KMS-11 (cell line): Measurements from ENCODE around the gene SSR3.

Source experiments
- H2AFZ ChIP-seq: fragments of 200-600 bp; sonication (generic); 2 replicates; pipeline ENCODE4 v1.6.1; 2016; ENCODE audit warnings: antibody characterized with exemption, mixed run types, low read depth
- H3K27ac ChIP-seq: fragments of 200-600 bp; sonication (generic); 2 replicates; pipeline ENCODE4 v1.6.1; 2016; ENCODE audit warnings: mild to moderate bottlenecking, mixed run types
- H3K27me3 ChIP-seq: fragments of 200-600 bp; sonication (generic); 2 replicates; pipeline ENCODE4 v1.6.1; 2017; ENCODE audit warnings: mild to moderate bottlenecking, low read depth, mixed run types, moderate library complexity; ENCODE audit not compliant: insufficient read depth
- H3K36me3 ChIP-seq: fragments of 200-600 bp; sonication (generic); 2 replicates; pipeline ENCODE4 v1.6.1; 2017; ENCODE audit warnings: mild to moderate bottlenecking, mixed run types; ENCODE audit not compliant: insufficient read depth
- H3K4me1 ChIP-seq: fragments of 200-600 bp; sonication (generic); 2 replicates; pipeline ENCODE4 v1.6.1; 2016; ENCODE audit warnings: mild to moderate bottlenecking, low read depth, mixed run types; ENCODE audit not compliant: poor library complexity, severe bottlenecking
- H3K4me2 ChIP-seq: fragments of 200-600 bp; sonication (generic); 2 replicates; pipeline ENCODE4 v1.7.0; 2016; ENCODE audit warnings: mild to moderate bottlenecking, mixed run types
- H3K4me3 ChIP-seq: fragments of 200-600 bp; sonication (generic); IDR thresholded peaks from 2 replicates; pipeline ENCODE4 v1.6.1; 2017; ENCODE audit warnings: low read depth, low read length, mixed read lengths; ENCODE audit not compliant: insufficient read depth
- H3K79me2 ChIP-seq: fragments of 200-600 bp; sonication (generic); 2 replicates; pipeline ENCODE4 v1.6.1; 2016; ENCODE audit warnings: low read depth, mixed run types; ENCODE audit not compliant: insufficient read depth
- H3K9ac ChIP-seq: fragments of 200-600 bp; sonication (generic); 2 replicates; pipeline ENCODE4 v1.6.1; 2016; ENCODE audit warnings: mild to moderate bottlenecking, mixed run types
- H4K20me1 ChIP-seq: fragments of 200-600 bp; sonication (generic); 2 replicates; pipeline ENCODE4 v1.6.1; 2016; ENCODE audit warnings: mild to moderate bottlenecking, mixed run types; ENCODE audit not compliant: insufficient read depth
- CTCF ChIP-seq: fragments of 200-600 bp; sonication (generic); conservative IDR thresholded peaks from 2 replicates; pipeline ENCODE4 v1.6.1; 2017; ENCODE audit warnings: low read depth, mild to moderate bottlenecking, antibody characterized with exemption, low read length, moderate library complexity, mixed read lengths

The SSR3 gene

DNA sequence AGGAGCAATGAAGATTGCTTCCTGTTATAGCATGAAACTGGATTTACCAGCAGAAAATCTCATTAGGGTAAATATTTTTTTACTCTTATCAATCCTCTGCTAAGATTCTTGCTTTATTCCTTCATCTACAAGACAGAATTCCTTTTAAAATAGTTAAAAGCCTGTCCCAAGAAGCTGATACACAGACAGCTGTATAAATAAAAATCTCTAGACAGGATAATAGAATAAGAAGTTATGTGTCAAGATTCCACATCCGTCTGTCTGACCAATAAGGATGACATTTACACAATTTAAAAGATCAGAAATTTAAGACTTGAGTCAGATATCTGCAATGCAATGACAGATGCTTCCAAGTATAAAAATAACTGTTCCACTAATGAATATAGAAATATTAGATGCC, 57.6 kb downstream of the SSR3 start:
- Histone ChIP-seq H3K27ac (no peak overlapping the region), H3K4me3 (no peak overlapping the region), H4K20me1 (no peaks in the 10 kb centered on the region), H3K4me2 (no peak overlapping the region), H3K9ac (no peak overlapping the region), H3K4me1 (no peaks in the 10 kb centered on the region), H2AFZ (no peak overlapping the region), H3K79me2 (no peaks in the 10 kb centered on the region), H3K36me3 (no peaks in the 10 kb centered on the region), H3K27me3 (no peaks in the 10 kb centered on the region)
- TF ChIP-seq CTCF, result no peak

DNA sequence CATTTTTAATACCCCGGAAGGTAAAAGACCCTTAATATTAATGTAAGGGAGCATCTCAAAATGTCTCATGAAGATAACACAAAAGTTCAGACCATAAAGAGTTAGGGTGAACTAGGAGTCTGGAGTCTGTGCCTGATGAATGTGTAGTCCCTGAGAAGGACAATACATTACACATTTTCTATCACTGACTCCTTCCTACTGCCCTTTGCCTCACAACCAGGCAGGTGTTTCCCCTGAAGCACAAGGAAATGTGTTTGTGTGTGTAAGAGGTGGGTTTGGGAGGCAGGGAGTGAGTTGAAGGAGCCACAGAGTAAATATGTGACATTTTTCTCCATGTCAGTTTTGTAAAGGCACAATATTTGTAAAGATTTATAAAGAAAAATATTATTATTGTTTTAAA, 59.1 kb downstream of the SSR3 start:
- Histone ChIP-seq H3K4me3 (no peak overlapping the region), H3K4me2 (no peak overlapping the region), H3K27ac (no peak overlapping the region), H3K4me1 (no peaks in the 10 kb centered on the region), H3K79me2 (no peaks in the 10 kb centered on the region), H3K36me3 (no peaks in the 10 kb centered on the region), H2AFZ (no peak overlapping the region), H3K9ac (no peak overlapping the region), H4K20me1 (no peaks in the 10 kb centered on the region), H3K27me3 (no peaks in the 10 kb centered on the region)
- no peak for TF ChIP-seq CTCF

GRCh38 chr3:156493887-156494286, 61.0 kb downstream of the SSR3 start:
- Histone ChIP-seq H2AFZ (no peak overlapping the region), H3K79me2 (no peaks in the 10 kb centered on the region), H3K4me3 (no peak overlapping the region), H3K4me1 (peaks cover 17% of the 10 kb centered on the region), H3K27me3 (no peaks in the 10 kb centered on the region), H3K36me3 (no peaks in the 10 kb centered on the region), H3K4me2 (no peak overlapping the region), H3K9ac (no peak overlapping the region), H3K27ac (no peak overlapping the region), H4K20me1 (no peaks in the 10 kb centered on the region)
- no peak for TF ChIP-seq CTCF

DNA sequence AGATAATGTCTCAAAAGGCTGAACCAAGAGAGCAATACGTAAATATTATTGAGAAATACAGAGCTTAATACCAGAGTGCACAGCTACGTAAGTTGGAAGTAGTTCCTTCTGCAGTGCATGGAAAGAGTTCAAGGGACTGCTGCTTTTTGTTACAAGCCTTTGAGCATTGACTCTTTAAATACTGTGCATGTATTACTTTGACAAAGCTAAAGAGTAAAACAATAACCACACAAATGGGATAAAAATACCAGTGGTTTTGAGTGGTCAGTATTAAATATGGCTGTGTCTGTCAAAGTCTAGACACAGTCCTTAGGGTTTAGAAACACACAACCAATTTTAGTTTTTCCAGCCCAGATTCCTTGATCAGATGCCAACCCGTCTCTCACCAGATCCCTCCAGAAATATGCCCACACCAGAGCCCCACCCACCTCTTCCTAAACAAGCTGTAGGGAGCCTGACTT, 62.1 kb downstream of the SSR3 start:
- no peak overlapping the region for H3K4me2 ChIP-seq
- H3K9ac ChIP-seq, result no peak overlapping the region
- H3K27me3 ChIP-seq, result no peaks in the 10 kb centered on the region
- peaks cover 20% of the 10 kb centered on the region for H3K4me1 ChIP-seq
- no peaks in the 10 kb centered on the region for H3K36me3 ChIP-seq
- no peak overlapping the region for H2AFZ ChIP-seq
- no peaks in the 10 kb centered on the region for H3K79me2 ChIP-seq
- H4K20me1 ChIP-seq, result no peaks in the 10 kb centered on the region
- H3K27ac ChIP-seq, result no peak overlapping the region
- TF ChIP-seq CTCF, result no peak
- H3K4me3 ChIP-seq, result no peak overlapping the region
